ENCODE data around the gene ZDHHC5. TPM values are rescaled to one million over a fixed set of nuclear protein-coding genes. Genes with fewer than 3 reads are reported as not detected.
"Not testable (repeated sequence)": the region's sequence is repeated elsewhere in the genome, so short reads cannot be mapped to it uniquely, and the experiment has no call there.

The ZDHHC5 gene
- total and polyA plus RNA-seq, 8 donors: 14.9 to 42.3 (median 29.2) TPM

- Histone ChIP-seq H3K36me3 (peaks cover 3 to 67% (median 45%) of the 10 kb centered on the region in 3 donors), H3K4me1 (no peaks in the 10 kb centered on the region), H3K9me3 (no peaks in the 10 kb centered on the region), H3K4me3 (no peak overlapping the region), H3K27ac (no peak overlapping the region), H3K27me3 (no peaks in the 10 kb centered on the region)
- intact Hi-C loops (cut with DNase I): no loop called here
- WGBS, 2 donors: 88 to 91% methylated on average over 18 of the region's 18 CpGs
- no peak for FAIRE-seq
- ATAC-seq: no peak
- TF ChIP-seq CTCF (IDR thresholded peaks at IDR 0.05): no peak
- DNase-seq: peak in 1 of 6 donors; percentile 55
These were observed 31.0 kb downstream of the ZDHHC5 start for GRCh38 chr11:57698843-57699365.

GRCh38 chr11:57699813-57700212 is 31.9 kb downstream of the ZDHHC5 start:
- 86 to 93% methylated on average over 10 of the region's 10 CpGs for WGBS, 2 donors
- Histone ChIP-seq H3K4me1 (no peaks in the 10 kb centered on the region), H3K9me3 (no peaks in the 10 kb centered on the region), H3K4me3 (no peak overlapping the region), H3K36me3 (peaks cover 3 to 67% (median 38%) of the 10 kb centered on the region in 3 donors), H3K27me3 (no peaks in the 10 kb centered on the region), H3K27ac (no peak overlapping the region)
- FAIRE-seq (no peak), ATAC-seq (no peak), DNase-seq (no peak)
- intact Hi-C loops (cut with DNase I): no loop called here
- TF ChIP-seq CTCF (IDR thresholded peaks at IDR 0.05): no peak

- intact Hi-C loops (cut with DNase I): no loop called here
- H3K27me3 ChIP-seq: no peaks in the 10 kb centered on the region
- no peaks in the 10 kb centered on the region for H3K4me1 ChIP-seq
- TF ChIP-seq CTCF (IDR thresholded peaks at IDR 0.05): no peak
- WGBS, 2 donors: 77 to 78% methylated on average over 3 of the region's 3 CpGs
- H3K27ac ChIP-seq: no peak overlapping the region
- H3K4me3 ChIP-seq: no peak overlapping the region
- DNase-seq (no peak), FAIRE-seq (no peak), ATAC-seq (no peak)
- H3K9me3 ChIP-seq: no peaks in the 10 kb centered on the region
- H3K36me3 ChIP-seq: peaks cover 3 to 63% (median 33%) of the 10 kb centered on the region in 3 donors
These were observed 32.5 kb downstream of the ZDHHC5 start for GRCh38 chr11:57700425-57700824.

- Histone ChIP-seq H3K27me3 (no peaks in the 10 kb centered on the region), H3K9me3 (no peaks in the 10 kb centered on the region), H3K4me1 (no peaks in the 10 kb centered on the region), H3K4me3 (no peak overlapping the region), H3K36me3 (peaks cover 3 to 51% (median 18%) of the 10 kb centered on the region in 3 donors), H3K27ac (no peak overlapping the region)
- no peak for TF ChIP-seq CTCF (IDR thresholded peaks at IDR 0.05)
- intact Hi-C loops (cut with DNase I): no loop called here
- no peak for DNase-seq
- WGBS, 2 donors: 93 to 98% methylated on average over 4 of the region's 4 CpGs
- FAIRE-seq: no peak
- no peak for ATAC-seq
These were observed 35.4 kb downstream of the ZDHHC5 start for GRCh38 chr11:57703341-57703740.

GRCh38 chr11:57704932-57705331 is 37.0 kb downstream of the ZDHHC5 start:
- FAIRE-seq: no peak
- Histone ChIP-seq H3K27me3 (no peaks in the 10 kb centered on the region), H3K36me3 (peaks cover under 1 to 37% (median 2%) of the 10 kb centered on the region in 3 donors), H3K4me3 (no peak overlapping the region), H3K9me3 (no peaks in the 10 kb centered on the region), H3K4me1 (no peaks in the 10 kb centered on the region), H3K27ac (no peak overlapping the region)
- intact Hi-C loops (cut with DNase I): no loop called here
- ATAC-seq: no peak
- DNase-seq: no peak
- WGBS, 2 donors: 85 to 86% methylated on average over 6 of the region's 6 CpGs
- no peak for TF ChIP-seq CTCF (IDR thresholded peaks at IDR 0.05)

GRCh38 chr11:57705432-57705831 is 37.5 kb downstream of the ZDHHC5 start:
- H3K4me3 ChIP-seq; intact Hi-C loops (cut with DNase I); DNase-seq; H3K27me3 ChIP-seq; H3K27ac ChIP-seq; H3K4me1 ChIP-seq; ATAC-seq; FAIRE-seq; H3K9me3 ChIP-seq: not testable (repeated sequence)
- WGBS, 2 donors: 87 to 89% methylated on average over 8 of the region's 8 CpGs
- peaks cover 0 to 32% (median 0%) of the 10 kb centered on the region in 3 donors for H3K36me3 ChIP-seq
